Fibroblast of the aortic adventitia (primary cell): ENCODE measurements around the gene TMEM128. TPM values are rescaled to one million over a fixed set of nuclear protein-coding genes. Genes with fewer than 3 reads are reported as not detected.
"Not testable (repeated sequence)": the region's sequence is repeated elsewhere in the genome, so short reads cannot be mapped to it uniquely, and the experiment has no call there.

Experiments
- DNase-seq: peaks from one replicate; pipeline ENCODE4 v3.0.0-alpha.2; 2010; ENCODE audit warnings: low read depth
- H3K4me3 ChIP-seq: 2 replicates; pipeline ENCODE4 v1.5.1; 2011; ENCODE audit warnings: low read depth, mild to moderate bottlenecking, control low read depth, low read length, moderate library complexity
- CTCF ChIP-seq: IDR thresholded peaks from 2 replicates; pipeline ENCODE4 v1.5.1; 2011; ENCODE audit warnings: mild to moderate bottlenecking, low read length, control low read depth, inconsistent platforms; ENCODE audit not compliant: insufficient read depth
- total RNA-seq: library from RNA; depleted of rRNA; stranded (reverse); fragments of >200 nt; gene quantifications from 2 replicates; pipeline ENCODE4 v1.2.3, GENCODE V29; 2012; ENCODE audit warnings: low replicate concordance

Gene TMEM128
- total RNA-seq, 1 donor, result 28.7 TPM

DNA sequence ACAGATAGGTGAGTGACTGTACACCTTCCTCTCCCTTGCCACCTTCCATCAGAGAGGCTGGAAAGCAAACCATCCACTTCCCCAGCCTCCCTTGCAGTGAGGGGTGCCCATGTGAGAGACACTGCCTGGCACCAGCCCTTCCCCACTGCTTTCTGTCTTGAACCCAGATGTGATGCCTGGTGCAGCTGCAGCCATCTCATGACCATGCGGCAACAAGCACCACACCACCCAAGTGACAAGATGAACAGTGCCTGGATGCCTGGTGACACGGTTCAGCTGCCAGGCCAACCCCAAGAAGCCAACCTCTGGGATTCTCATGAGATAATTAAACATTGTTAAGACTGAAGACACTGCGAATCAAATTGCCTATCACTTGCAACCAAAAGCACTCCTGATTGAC, 52.7 kb downstream of the TMEM128 start:
- no peak for DNase-seq
- no peak overlapping the region for H3K4me3 ChIP-seq
- no peak for TF ChIP-seq CTCF

DNA sequence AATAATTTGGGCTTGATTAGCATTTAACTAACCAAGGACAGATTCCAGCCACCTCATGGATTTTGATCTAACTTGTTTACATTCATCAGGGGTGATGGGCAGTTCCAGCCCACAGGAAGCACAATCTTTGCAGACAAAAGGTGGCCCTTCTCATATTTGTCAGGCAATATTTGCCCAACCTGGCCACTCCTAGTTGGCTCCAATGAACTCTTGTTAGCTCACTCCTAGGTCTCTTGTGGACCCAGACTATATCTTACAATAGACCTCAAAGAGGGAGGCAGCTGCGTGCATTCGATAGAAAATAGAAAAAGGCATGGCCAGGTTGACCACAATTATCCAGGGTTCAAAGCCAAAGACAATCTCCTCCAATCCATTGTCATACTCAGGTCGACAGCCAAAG, 59.5 kb downstream of the TMEM128 start:
- not testable (repeated sequence) for H3K4me3 ChIP-seq, DNase-seq

Other genes starting within 250 kb of the TMEM128 start
- gene OTOP1, start 21.3 kb downstream of the TMEM128 start, total RNA-seq, result not detected in 2 replicates
- gene LYAR, start 41.9 kb upstream of the TMEM128 start, total RNA-seq, result 14.0 and 16.4 TPM in 2 replicates
- gene ZBTB49, start 42.0 kb upstream of the TMEM128 start, total RNA-seq, result 6.8 and 14.5 TPM in 2 replicates
- 0.09 and 2.7 TPM in 2 replicates for gene NSG1, start 138.9 kb upstream of the TMEM128 start, total RNA-seq